GM12892 (cell line): ENCODE measurements around the gene TMEM273.

ENCODE experiments used
- POLR2A ChIP-seq: IDR thresholded peaks from 2 replicates; pipeline ENCODE4 v1.6.1; 2011; ENCODE audit warnings: low read depth, low read length, control low read depth
- POLR2AphosphoS5 ChIP-seq: IDR thresholded peaks from 2 replicates; pipeline ENCODE4 v1.6.1; 2011; ENCODE audit warnings: low read depth, low read length, control low read depth
- TAF1 ChIP-seq: IDR thresholded peaks from 2 replicates; pipeline ENCODE4 v1.6.1; 2011; ENCODE audit warnings: low read depth, mild to moderate bottlenecking, control low read depth, low read length, borderline replicate concordance

GRCh38 chr10:49197171-49197570 lies 9.0 kb upstream of the TMEM273 start:
- TF ChIP-seq POLR2A, result no peak
- TF ChIP-seq TAF1, result no peak
- no peak for TF ChIP-seq POLR2AphosphoS5
